Measurements from ENCODE around the gene CDKN2B. TPM values are rescaled to one million over a fixed set of nuclear protein-coding genes. Genes with fewer than 3 reads are reported as not detected.
A peak's percentile ranks its signal among the peaks of the same experiment; 100 is the strongest.

The CDKN2B gene
- total RNA-seq, 1 donor from 2014 or later = 75.6 TPM

GRCh38 chr9:21993893-21994555, 15.1 kb downstream of the CDKN2B start, which contains the start of gene CDKN2A:
TSS of gene CDKN2A (minus strand) at chr9:21994392.
- peak; percentile 60 for ATAC-seq

- ATAC-seq = no peak
These were observed 16.1 kb downstream of the CDKN2B start for GRCh38 chr9:21993007-21993406.

GRCh38 chr9:21991072-21991959, 17.8 kb downstream of the CDKN2B start:
- no peak for ATAC-seq

GRCh38 chr9:21989440-21990189, 19.5 kb downstream of the CDKN2B start:
- no peak for ATAC-seq

GRCh38 chr9:21988056-21988990, 20.8 kb downstream of the CDKN2B start:
- ATAC-seq = no peak

- ATAC-seq = no peak
These were observed 23.0 kb downstream of the CDKN2B start for GRCh38 chr9:21985964-21986667.

GRCh38 chr9:21984101-21984500, 25.0 kb downstream of the CDKN2B start:
- ATAC-seq = no peak

- ATAC-seq = no peak
These were observed 25.6 kb downstream of the CDKN2B start for GRCh38 chr9:21983561-21983935.

- no peak for ATAC-seq
These were observed 26.1 kb downstream of the CDKN2B start for GRCh38 chr9:21982861-21983560.

- no peak for ATAC-seq
These were observed 26.7 kb downstream of the CDKN2B start for GRCh38 chr9:21982391-21982790.

- ATAC-seq = no peak
These were observed 32.7 kb downstream of the CDKN2B start for GRCh38 chr9:21976334-21976875.

- peak; percentile 66 for ATAC-seq
These were observed 34.2 kb downstream of the CDKN2B start for GRCh38 chr9:21974722-21975409.

- ATAC-seq = no peak
These were observed 34.8 kb downstream of the CDKN2B start for GRCh38 chr9:21974343-21974721.

GRCh38 chr9:21972361-21972760, 36.7 kb downstream of the CDKN2B start:
- no peak for ATAC-seq

- ATAC-seq = peak; percentile 24
These were observed 38.1 kb downstream of the CDKN2B start for GRCh38 chr9:21970800-21971640.

- no peak for ATAC-seq
These were observed 38.9 kb downstream of the CDKN2B start for GRCh38 chr9:21969951-21970799.

GRCh38 chr9:21969011-21969940, 39.8 kb downstream of the CDKN2B start:
- ATAC-seq = no peak

Measured in esophagus mucosa (tissue), 1 donor.